ENCODE data around the gene GPRIN2. TPM values are rescaled to one million over a fixed set of nuclear protein-coding genes. Genes with fewer than 3 reads are reported as not detected.

Gene GPRIN2
- total RNA-seq, 2 donors from 2014 or later = 0.26 to 0.67 TPM

GRCh38 chr10:46557319-46558121, 1.1 kb upstream of the GPRIN2 start:
- Histone ChIP-seq H3K9me3 (no peaks in the 10 kb centered on the region), H3K36me3 (no peaks in the 10 kb centered on the region), H3K4me3 (no peak overlapping the region), H3K27me3 (peaks cover 12 to 19% of the 10 kb centered on the region in 2 donors), H3K27ac (no peak overlapping the region), H3K4me1 (peaks cover 0 to 14% of the 10 kb centered on the region in 2 donors)
- TF ChIP-seq CTCF (IDR thresholded peaks at IDR 0.05) = no peak
- DNase-seq (ENCODE audit: low spot score) = no peak

- no peak for TF ChIP-seq CTCF (IDR thresholded peaks at IDR 0.05)
- Histone ChIP-seq H3K27me3 (peaks cover 12 to 19% of the 10 kb centered on the region in 2 donors), H3K36me3 (no peaks in the 10 kb centered on the region), H3K9me3 (no peaks in the 10 kb centered on the region), H3K4me1 (peaks cover 0 to 14% of the 10 kb centered on the region in 2 donors), H3K27ac (no peak overlapping the region), H3K4me3 (peak overlapping the region; percentile 39 to 51)
- DNase-seq (ENCODE audit: low spot score) = no peak
These were observed 544 bp downstream of the GPRIN2 start for GRCh38 chr10:46555713-46556514.

GRCh38 chr10:46555366-46555712, 1.1 kb downstream of the GPRIN2 start:
- Histone ChIP-seq H3K27ac (no peak overlapping the region), H3K27me3 (peaks cover 12 to 19% of the 10 kb centered on the region in 2 donors), H3K9me3 (no peaks in the 10 kb centered on the region), H3K4me3 (no peak overlapping the region), H3K4me1 (peaks cover 0 to 14% of the 10 kb centered on the region in 2 donors), H3K36me3 (no peaks in the 10 kb centered on the region)
- no peak for TF ChIP-seq CTCF (IDR thresholded peaks at IDR 0.05)
- no peak for DNase-seq (ENCODE audit: low spot score)

- H3K36me3 ChIP-seq = no peaks in the 10 kb centered on the region
- no peak for DNase-seq (ENCODE audit: low spot score)
- no peaks in the 10 kb centered on the region for H3K9me3 ChIP-seq
- no peak overlapping the region for H3K27ac ChIP-seq
- TF ChIP-seq CTCF (IDR thresholded peaks at IDR 0.05) = no peak
- H3K4me1 ChIP-seq = peaks cover 0 to 14% of the 10 kb centered on the region in 2 donors
- H3K27me3 ChIP-seq = peaks cover 12 to 19% of the 10 kb centered on the region in 2 donors
- no peak overlapping the region for H3K4me3 ChIP-seq
These were observed 2.2 kb downstream of the GPRIN2 start for GRCh38 chr10:46554166-46554781.

- Histone ChIP-seq H3K36me3 (no peaks in the 10 kb centered on the region), H3K27me3 (peaks cover 12 to 19% of the 10 kb centered on the region in 2 donors), H3K4me3 (no peak overlapping the region), H3K4me1 (peaks cover 0 to 14% of the 10 kb centered on the region in 2 donors), H3K9me3 (no peaks in the 10 kb centered on the region), H3K27ac (no peak overlapping the region)
- peak; percentile 57 for DNase-seq (ENCODE audit: low spot score)
- no peak for TF ChIP-seq CTCF (IDR thresholded peaks at IDR 0.05)
These were observed 3.0 kb downstream of the GPRIN2 start for GRCh38 chr10:46553238-46554049.

All from right atrium auricular region (tissue), 2 donors.